ENCODE results near the gene RNASEH1. TPM values are rescaled to one million over a fixed set of nuclear protein-coding genes. Genes with fewer than 3 reads are reported as not detected.
A peak's percentile ranks its signal among the peaks of the same experiment; 100 is the strongest.
"Not testable (repeated sequence)": the region's sequence is repeated elsewhere in the genome, so short reads cannot be mapped to it uniquely, and the experiment has no call there.

Gene RNASEH1
- total RNA-seq, 1 donor: 26.2 TPM

GRCh38 chr2:3580449-3580848 lies 22.3 kb upstream of the RNASEH1 start:
- Histone ChIP-seq H3K4me3 (ENCODE audit: low read length) (no peak overlapping the region), H3K27me3 (ENCODE audit: insufficient read depth, low read length) (no peaks in the 10 kb centered on the region), H3K4me1 (ENCODE audit: insufficient read depth, low read length) (peaks cover 18% of the 10 kb centered on the region), H3K9me3 (ENCODE audit: low read depth, low read length) (no peaks in the 10 kb centered on the region)

GRCh38 chr2:3578987-3579386 lies 20.9 kb upstream of the RNASEH1 start:
- no peak overlapping the region for H3K4me3 ChIP-seq (ENCODE audit: low read length)
- peaks cover 22% of the 10 kb centered on the region for H3K4me1 ChIP-seq (ENCODE audit: insufficient read depth, low read length)
- H3K27me3 ChIP-seq (ENCODE audit: insufficient read depth, low read length): no peaks in the 10 kb centered on the region
- no peaks in the 10 kb centered on the region for H3K9me3 ChIP-seq (ENCODE audit: low read depth, low read length)

GRCh38 chr2:3576263-3576630 lies 18.1 kb upstream of the RNASEH1 start:
- H3K9me3 ChIP-seq (ENCODE audit: low read depth, low read length); H3K27me3 ChIP-seq (ENCODE audit: insufficient read depth, low read length): not testable (repeated sequence)
- H3K4me1 ChIP-seq (ENCODE audit: insufficient read depth, low read length): peaks cover 22% of the 10 kb centered on the region
- H3K4me3 ChIP-seq (ENCODE audit: low read length): peak overlapping the region; percentile 61

GRCh38 chr2:3575534-3576262 lies 17.6 kb upstream of the RNASEH1 start:
- peaks cover 22% of the 10 kb centered on the region for H3K4me1 ChIP-seq (ENCODE audit: insufficient read depth, low read length)
- no peaks in the 10 kb centered on the region for H3K27me3 ChIP-seq (ENCODE audit: insufficient read depth, low read length)
- no peaks in the 10 kb centered on the region for H3K9me3 ChIP-seq (ENCODE audit: low read depth, low read length)
- peak overlapping the region; percentile 61 for H3K4me3 ChIP-seq (ENCODE audit: low read length)

GRCh38 chr2:3574155-3574554 lies 16.0 kb upstream of the RNASEH1 start:
- H3K4me3 ChIP-seq (ENCODE audit: low read length): no peak overlapping the region

GRCh38 chr2:3572620-3573019 lies 14.5 kb upstream of the RNASEH1 start:
- Histone ChIP-seq H3K27me3 (ENCODE audit: insufficient read depth, low read length) (no peaks in the 10 kb centered on the region), H3K4me1 (ENCODE audit: insufficient read depth, low read length) (peaks cover 22% of the 10 kb centered on the region), H3K4me3 (ENCODE audit: low read length) (no peak overlapping the region), H3K9me3 (ENCODE audit: low read depth, low read length) (no peaks in the 10 kb centered on the region)

More at GRCh38 chr2:3574155-3574554, 16.0 kb upstream of the RNASEH1 start:
- peaks cover 22% of the 10 kb centered on the region for H3K4me1 ChIP-seq (ENCODE audit: insufficient read depth, low read length)
- no peaks in the 10 kb centered on the region for H3K9me3 ChIP-seq (ENCODE audit: low read depth, low read length)
- H3K27me3 ChIP-seq (ENCODE audit: insufficient read depth, low read length): no peaks in the 10 kb centered on the region

GRCh38 chr2:3571284-3571683 lies 13.2 kb upstream of the RNASEH1 start:
- no peaks in the 10 kb centered on the region for H3K9me3 ChIP-seq (ENCODE audit: low read depth, low read length)
- no peak overlapping the region for H3K4me3 ChIP-seq (ENCODE audit: low read length)
- no peaks in the 10 kb centered on the region for H3K27me3 ChIP-seq (ENCODE audit: insufficient read depth, low read length)
- peaks cover 10% of the 10 kb centered on the region for H3K4me1 ChIP-seq (ENCODE audit: insufficient read depth, low read length)

GRCh38 chr2:3569656-3570055 lies 11.5 kb upstream of the RNASEH1 start:
- not testable (repeated sequence) for H3K9me3 ChIP-seq (ENCODE audit: low read depth, low read length); H3K27me3 ChIP-seq (ENCODE audit: insufficient read depth, low read length); H3K4me1 ChIP-seq (ENCODE audit: insufficient read depth, low read length); H3K4me3 ChIP-seq (ENCODE audit: low read length)

- Histone ChIP-seq H3K9me3 (ENCODE audit: low read depth, low read length) (no peaks in the 10 kb centered on the region), H3K4me1 (ENCODE audit: insufficient read depth, low read length) (no peaks in the 10 kb centered on the region), H3K4me3 (ENCODE audit: low read length) (no peak overlapping the region), H3K27me3 (ENCODE audit: insufficient read depth, low read length) (no peaks in the 10 kb centered on the region)
Observed at GRCh38 chr2:3566806-3567205, 8.7 kb upstream of the RNASEH1 start.

GRCh38 chr2:3565117-3565516 lies 7.0 kb upstream of the RNASEH1 start:
- H3K9me3 ChIP-seq (ENCODE audit: low read depth, low read length): no peaks in the 10 kb centered on the region
- H3K4me1 ChIP-seq (ENCODE audit: insufficient read depth, low read length): no peaks in the 10 kb centered on the region
- no peaks in the 10 kb centered on the region for H3K27me3 ChIP-seq (ENCODE audit: insufficient read depth, low read length)
- H3K4me3 ChIP-seq (ENCODE audit: low read length): no peak overlapping the region

- no peaks in the 10 kb centered on the region for H3K27me3 ChIP-seq (ENCODE audit: insufficient read depth, low read length)
- H3K4me3 ChIP-seq (ENCODE audit: low read length): no peak overlapping the region
- H3K9me3 ChIP-seq (ENCODE audit: low read depth, low read length): no peaks in the 10 kb centered on the region
- peaks cover 9% of the 10 kb centered on the region for H3K4me1 ChIP-seq (ENCODE audit: insufficient read depth, low read length)
Observed at GRCh38 chr2:3563521-3563976, 5.4 kb upstream of the RNASEH1 start.

GRCh38 chr2:3557639-3558204 lies 411 bp downstream of the RNASEH1 start:
- H3K27me3 ChIP-seq (ENCODE audit: insufficient read depth, low read length): no peaks in the 10 kb centered on the region
- peaks cover 17% of the 10 kb centered on the region for H3K4me1 ChIP-seq (ENCODE audit: insufficient read depth, low read length)
- H3K9me3 ChIP-seq (ENCODE audit: low read depth, low read length): no peaks in the 10 kb centered on the region
- H3K4me3 ChIP-seq (ENCODE audit: low read length): peak overlapping the region; percentile 92

- peaks cover 11% of the 10 kb centered on the region for H3K4me1 ChIP-seq (ENCODE audit: insufficient read depth, low read length)
- H3K4me3 ChIP-seq (ENCODE audit: low read length): no peak overlapping the region
- H3K9me3 ChIP-seq (ENCODE audit: low read depth, low read length): no peaks in the 10 kb centered on the region
- no peaks in the 10 kb centered on the region for H3K27me3 ChIP-seq (ENCODE audit: insufficient read depth, low read length)
Observed at GRCh38 chr2:3553946-3554345, 4.2 kb downstream of the RNASEH1 start.

GRCh38 chr2:3547915-3548314 lies 10.2 kb downstream of the RNASEH1 start:
- H3K27me3 ChIP-seq (ENCODE audit: insufficient read depth, low read length): no peaks in the 10 kb centered on the region
- H3K9me3 ChIP-seq (ENCODE audit: low read depth, low read length): no peaks in the 10 kb centered on the region
- no peaks in the 10 kb centered on the region for H3K4me1 ChIP-seq (ENCODE audit: insufficient read depth, low read length)
- no peak overlapping the region for H3K4me3 ChIP-seq (ENCODE audit: low read length)

GRCh38 chr2:3545788-3546478 lies 12.2 kb downstream of the RNASEH1 start:
- H3K4me3 ChIP-seq (ENCODE audit: low read length): no peak overlapping the region
- no peaks in the 10 kb centered on the region for H3K9me3 ChIP-seq (ENCODE audit: low read depth, low read length)
- no peaks in the 10 kb centered on the region for H3K27me3 ChIP-seq (ENCODE audit: insufficient read depth, low read length)
- H3K4me1 ChIP-seq (ENCODE audit: insufficient read depth, low read length): no peaks in the 10 kb centered on the region

Measured in mononuclear cell (primary cell).